Effector memory CD4-positive, alpha-beta T cell (primary cell): Measurements from ENCODE around the gene LRRTM2.

ENCODE experiments used
- DNase-seq, 3 donors: peaks; one replicate each; pipeline ENCODE4 v3.0.0-alpha.2; 2020
- H3K27ac ChIP-seq: 2 replicates; pipeline ENCODE4 v1.7.0; 2013; ENCODE audit warnings: mild to moderate bottlenecking, low read length, moderate library complexity; ENCODE audit not compliant: insufficient read depth, poor library complexity, severe bottlenecking
- H3K27me3 ChIP-seq: replicated peaks from 2 replicates; pipeline ENCODE4 v1.7.0; 2013; ENCODE audit warnings: mild to moderate bottlenecking, low read length; ENCODE audit not compliant: insufficient read depth, control insufficient read depth, poor library complexity, severe bottlenecking
- H3K36me3 ChIP-seq: 2 replicates; pipeline ENCODE4 v1.7.0; 2013; ENCODE audit warnings: mild to moderate bottlenecking, low read length, moderate library complexity; ENCODE audit not compliant: control insufficient read depth, insufficient read depth
- H3K4me1 ChIP-seq: 2 replicates; pipeline ENCODE4 v1.7.0; 2013; ENCODE audit warnings: low read length, mild to moderate bottlenecking; ENCODE audit not compliant: control insufficient read depth, insufficient read depth, poor library complexity, severe bottlenecking
- H3K4me3 ChIP-seq: 2 replicates; pipeline ENCODE4 v1.7.0; 2013; ENCODE audit warnings: low read length, low read depth, mild to moderate bottlenecking; ENCODE audit not compliant: insufficient read depth, poor library complexity, severe bottlenecking
- H3K9me3 ChIP-seq: 2 replicates; pipeline ENCODE4 v1.7.0; 2013; ENCODE audit warnings: mild to moderate bottlenecking, low read length, moderate library complexity; ENCODE audit not compliant: control insufficient read depth

Gene LRRTM2

DNA sequence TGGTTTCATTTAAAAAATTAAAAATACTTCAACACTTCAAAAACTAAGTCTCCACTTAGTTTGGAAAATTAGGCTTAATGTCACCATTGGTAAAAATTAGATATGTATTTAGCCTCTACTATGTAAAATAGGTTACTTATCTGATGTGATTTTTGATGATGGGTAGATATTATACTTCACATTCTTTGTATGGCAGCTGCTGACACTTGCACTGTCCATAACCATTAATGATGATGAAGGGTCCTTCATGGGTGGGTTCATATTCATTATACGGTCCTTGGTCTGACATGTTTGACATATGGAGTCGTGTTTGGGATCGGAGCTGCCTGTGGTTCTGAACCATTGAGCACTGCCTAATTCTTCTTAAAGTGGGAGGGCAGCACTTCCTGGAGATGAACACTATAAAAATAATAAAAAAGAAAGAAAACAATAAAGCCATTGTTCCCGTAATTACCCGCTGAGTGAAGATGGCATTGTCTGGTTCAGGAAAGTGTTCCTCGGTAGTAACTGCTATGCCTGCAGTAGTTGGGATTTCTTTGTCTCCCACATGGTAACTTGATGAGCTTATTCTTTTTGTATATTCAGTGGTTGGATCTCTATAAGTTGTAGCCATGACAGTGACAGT is 2.2 kb downstream of the LRRTM2 start:
- DNase-seq, result no peak
- Histone ChIP-seq H3K36me3 (no peaks in the 10 kb centered on the region), H3K4me3 (no peak overlapping the region), H3K27ac (no peak overlapping the region), H3K9me3 (no peaks in the 10 kb centered on the region), H3K4me1 (no peaks in the 10 kb centered on the region), H3K27me3 (no peaks in the 10 kb centered on the region)

DNA sequence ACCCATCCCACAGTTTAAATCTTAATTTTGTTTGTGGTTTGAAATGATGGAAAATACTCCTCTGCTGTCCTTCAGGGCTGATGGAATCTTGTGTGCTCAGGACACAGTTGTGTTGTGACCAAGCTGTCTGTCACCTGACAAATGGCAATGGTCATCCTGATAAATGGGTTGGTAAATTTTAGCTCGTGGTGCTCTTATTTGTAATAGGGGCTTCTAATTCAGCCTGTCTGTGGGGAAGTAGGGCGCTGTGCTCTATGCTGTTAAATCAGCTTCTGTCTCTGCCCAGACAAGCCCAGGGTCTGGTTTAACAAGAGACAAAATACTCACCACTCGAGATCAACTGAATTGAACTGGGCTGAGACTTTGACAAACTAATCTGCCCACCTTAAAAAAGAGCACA is 4.5 kb downstream of the LRRTM2 start:
- Histone ChIP-seq H3K4me1 (no peaks in the 10 kb centered on the region), H3K4me3 (no peak overlapping the region), H3K27me3 (no peaks in the 10 kb centered on the region), H3K9me3 (no peaks in the 10 kb centered on the region), H3K27ac (no peak overlapping the region), H3K36me3 (no peaks in the 10 kb centered on the region)
- no peak for DNase-seq

DNA sequence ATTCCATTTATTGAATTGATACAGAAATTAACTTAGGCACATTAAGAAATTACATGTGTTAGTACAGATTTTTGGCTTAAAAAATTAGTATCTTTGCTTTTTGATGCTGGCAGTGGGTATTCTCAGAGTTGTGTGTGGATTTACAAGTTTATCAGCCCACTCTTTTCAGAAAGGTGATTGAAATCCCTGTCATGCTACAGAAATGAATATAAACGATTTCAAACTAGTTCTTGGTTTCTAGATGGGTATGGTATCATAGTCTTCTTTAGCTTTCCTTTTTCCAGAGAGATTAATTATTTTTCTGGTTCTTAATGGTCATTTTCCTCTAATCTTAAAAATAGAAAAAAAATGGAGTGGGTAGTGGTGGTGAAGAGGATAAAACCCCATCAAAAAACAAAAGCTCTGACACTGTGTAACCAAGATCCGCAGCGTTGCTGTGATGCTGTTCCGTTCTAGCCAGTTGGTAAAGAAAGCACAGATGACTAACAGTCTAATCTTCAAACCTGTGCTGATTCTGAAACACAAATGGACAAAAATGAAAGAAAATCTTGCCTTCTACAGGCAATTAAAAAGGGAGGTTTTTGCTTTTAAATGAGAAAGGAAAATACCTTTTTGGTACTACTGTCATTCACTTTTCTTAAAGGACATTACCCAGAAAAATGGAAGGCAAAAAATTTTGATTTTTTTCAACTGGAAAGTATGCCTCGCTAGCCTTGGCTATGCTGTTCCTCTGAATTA is 5.2 kb downstream of the LRRTM2 start:
- no peaks in the 10 kb centered on the region for H3K9me3 ChIP-seq

DNA sequence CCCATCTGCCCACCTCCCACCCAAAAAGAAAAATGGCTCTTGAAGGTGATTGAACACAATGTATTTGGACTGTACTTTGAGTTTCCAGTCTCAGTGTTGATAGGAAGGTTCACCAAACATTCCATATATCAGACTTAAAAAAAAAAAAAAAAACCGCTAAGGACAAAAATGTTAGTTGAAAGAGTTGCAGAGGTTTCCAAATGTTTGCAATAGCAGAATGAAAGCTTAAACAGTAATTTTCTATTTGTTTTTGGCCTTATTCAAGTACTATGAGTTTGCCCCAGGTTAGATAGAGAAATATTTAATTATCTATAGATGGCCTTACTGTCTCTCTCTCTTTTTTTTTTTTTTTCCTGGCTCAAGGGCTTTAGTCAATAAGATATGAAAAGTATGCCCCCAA is 6.1 kb downstream of the LRRTM2 start:
- Histone ChIP-seq H3K27me3 (no peaks in the 10 kb centered on the region), H3K27ac (no peak overlapping the region), H3K4me1 (no peaks in the 10 kb centered on the region), H3K4me3 (no peak overlapping the region), H3K36me3 (no peaks in the 10 kb centered on the region), H3K9me3 (no peaks in the 10 kb centered on the region)
- no peak for DNase-seq

More for the DNA sequence above, 5.2 kb downstream of the LRRTM2 start:
- Histone ChIP-seq H3K36me3 (no peaks in the 10 kb centered on the region), H3K27ac (no peak overlapping the region), H3K4me1 (no peaks in the 10 kb centered on the region), H3K4me3 (no peak overlapping the region), H3K27me3 (no peaks in the 10 kb centered on the region)
- no peak for DNase-seq

DNA sequence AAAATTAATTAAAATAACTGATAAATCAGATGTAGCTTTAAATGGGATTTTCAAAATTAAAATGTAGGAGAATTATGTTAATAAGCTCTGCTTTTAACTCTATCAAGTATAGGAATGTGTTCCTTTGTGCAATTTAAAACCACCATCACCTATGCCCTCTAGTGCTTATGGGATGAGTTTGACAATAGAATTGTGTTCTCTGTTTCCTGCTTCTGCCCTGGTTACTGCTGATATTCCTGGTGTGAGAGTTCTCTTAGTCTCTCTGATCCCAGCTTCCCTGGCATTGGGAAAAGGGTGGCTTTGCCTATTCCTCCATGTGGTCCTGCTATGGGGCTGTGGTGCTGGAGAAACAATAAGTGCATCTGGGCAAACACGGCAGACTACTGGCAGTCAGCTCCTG is 8.1 kb downstream of the LRRTM2 start:
- H3K27me3 ChIP-seq, result no peaks in the 10 kb centered on the region
- H3K4me3 ChIP-seq, result no peak overlapping the region
- H3K36me3 ChIP-seq, result no peaks in the 10 kb centered on the region
- no peak overlapping the region for H3K27ac ChIP-seq
- no peaks in the 10 kb centered on the region for H3K4me1 ChIP-seq
- DNase-seq, result no peak
- peaks cover 7% of the 10 kb centered on the region for H3K9me3 ChIP-seq

DNA sequence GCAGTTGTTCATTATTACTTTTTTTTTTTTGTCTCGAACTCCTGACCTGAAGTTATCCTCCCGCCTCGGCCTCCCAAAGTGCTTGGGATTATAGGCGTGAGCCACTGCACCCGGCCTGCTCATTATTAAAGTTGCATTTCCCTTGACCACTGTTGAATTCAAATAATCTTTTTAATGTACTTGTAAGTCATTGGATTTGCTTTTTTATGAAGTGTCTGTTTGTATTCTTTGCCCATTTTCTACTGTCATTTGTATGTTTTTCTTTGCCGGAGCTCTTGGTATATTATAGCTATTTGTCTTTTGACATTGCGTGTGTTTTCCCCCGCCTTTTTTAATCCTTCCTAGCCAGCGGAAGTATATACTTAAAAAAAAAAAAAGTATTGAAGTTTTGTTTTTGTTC is 22.0 kb downstream of the LRRTM2 start:
- no peaks in the 10 kb centered on the region for H3K27me3 ChIP-seq
- no peak overlapping the region for H3K4me3 ChIP-seq
- no peak overlapping the region for H3K27ac ChIP-seq
- no peaks in the 10 kb centered on the region for H3K9me3 ChIP-seq
- no peaks in the 10 kb centered on the region for H3K4me1 ChIP-seq
- DNase-seq, result no peak
- no peaks in the 10 kb centered on the region for H3K36me3 ChIP-seq

DNA sequence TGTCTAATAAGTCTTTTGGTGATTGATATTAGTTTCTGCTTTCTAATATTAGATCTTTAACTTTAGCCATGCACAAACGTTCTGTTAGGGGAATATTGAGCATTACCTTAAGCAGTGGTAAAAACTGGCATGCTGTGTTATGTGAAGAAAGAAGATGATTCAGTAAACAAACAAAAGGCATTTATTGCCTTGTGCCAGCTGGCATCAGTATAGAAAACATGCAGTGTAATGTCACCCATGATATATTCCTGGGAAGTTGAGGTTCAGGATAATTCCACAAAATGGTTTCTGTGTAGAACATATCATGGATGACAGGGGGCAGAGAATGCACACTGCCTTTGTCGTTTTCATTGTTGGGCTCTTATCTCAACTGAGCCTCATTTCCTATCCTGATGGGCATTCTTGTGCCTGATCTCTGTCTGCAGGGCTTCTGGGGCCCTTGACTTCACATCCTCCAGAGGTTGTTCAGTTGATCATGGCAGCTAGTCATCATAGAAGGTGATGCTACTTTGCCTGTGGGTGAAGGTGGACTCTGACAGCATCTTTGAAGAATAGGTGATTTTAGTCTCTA is 24.2 kb downstream of the LRRTM2 start:
- Histone ChIP-seq H3K4me1 (no peaks in the 10 kb centered on the region), H3K36me3 (no peaks in the 10 kb centered on the region), H3K4me3 (no peak overlapping the region), H3K27ac (no peak overlapping the region), H3K27me3 (no peaks in the 10 kb centered on the region), H3K9me3 (no peaks in the 10 kb centered on the region)
- no peak for DNase-seq

DNA sequence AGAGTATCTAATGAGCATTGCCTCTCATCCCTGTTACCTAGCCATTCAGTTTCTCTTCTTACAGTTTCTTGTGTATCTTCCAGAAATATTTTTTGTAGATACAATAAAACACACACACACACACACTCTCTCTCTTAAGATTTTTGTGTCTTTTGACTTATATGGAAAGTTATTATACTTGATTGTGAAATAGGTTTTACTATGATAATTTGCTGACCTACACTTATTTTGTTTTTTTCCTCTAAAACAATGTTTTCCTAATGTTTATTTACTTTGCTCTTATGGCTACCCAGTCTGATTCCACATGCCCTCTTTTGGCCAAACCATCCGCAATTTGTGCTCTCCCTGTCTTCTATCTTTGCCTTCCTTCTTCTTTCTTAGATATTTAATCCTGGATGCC is 25.3 kb downstream of the LRRTM2 start:
- Histone ChIP-seq H3K9me3 (no peaks in the 10 kb centered on the region), H3K36me3 (no peaks in the 10 kb centered on the region), H3K27me3 (no peaks in the 10 kb centered on the region), H3K27ac (no peak overlapping the region), H3K4me1 (no peaks in the 10 kb centered on the region), H3K4me3 (no peak overlapping the region)
- no peak for DNase-seq

DNA sequence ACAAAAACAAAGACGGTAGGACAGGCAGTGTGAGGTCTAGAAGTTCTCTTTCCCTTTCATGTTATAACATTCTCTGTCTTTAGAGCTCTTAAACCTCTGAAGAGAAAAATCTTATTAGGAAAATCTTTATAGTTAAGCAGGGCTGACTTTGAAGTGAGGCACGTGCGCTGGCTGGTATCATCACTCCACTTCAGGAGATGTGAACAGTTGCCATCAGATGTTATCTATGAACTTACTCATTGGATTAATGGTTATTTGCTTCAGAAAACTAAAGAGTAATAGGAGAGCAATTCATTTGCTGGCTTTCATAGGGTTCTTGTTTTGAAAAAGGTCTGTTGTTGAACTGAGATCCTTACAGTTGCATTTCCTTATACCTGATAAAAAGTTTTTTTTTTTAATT is 25.7 kb downstream of the LRRTM2 start:
- Histone ChIP-seq H3K4me3 (no peak overlapping the region), H3K36me3 (no peaks in the 10 kb centered on the region), H3K4me1 (no peaks in the 10 kb centered on the region), H3K27me3 (no peaks in the 10 kb centered on the region), H3K9me3 (no peaks in the 10 kb centered on the region), H3K27ac (no peak overlapping the region)
- no peak for DNase-seq

DNA sequence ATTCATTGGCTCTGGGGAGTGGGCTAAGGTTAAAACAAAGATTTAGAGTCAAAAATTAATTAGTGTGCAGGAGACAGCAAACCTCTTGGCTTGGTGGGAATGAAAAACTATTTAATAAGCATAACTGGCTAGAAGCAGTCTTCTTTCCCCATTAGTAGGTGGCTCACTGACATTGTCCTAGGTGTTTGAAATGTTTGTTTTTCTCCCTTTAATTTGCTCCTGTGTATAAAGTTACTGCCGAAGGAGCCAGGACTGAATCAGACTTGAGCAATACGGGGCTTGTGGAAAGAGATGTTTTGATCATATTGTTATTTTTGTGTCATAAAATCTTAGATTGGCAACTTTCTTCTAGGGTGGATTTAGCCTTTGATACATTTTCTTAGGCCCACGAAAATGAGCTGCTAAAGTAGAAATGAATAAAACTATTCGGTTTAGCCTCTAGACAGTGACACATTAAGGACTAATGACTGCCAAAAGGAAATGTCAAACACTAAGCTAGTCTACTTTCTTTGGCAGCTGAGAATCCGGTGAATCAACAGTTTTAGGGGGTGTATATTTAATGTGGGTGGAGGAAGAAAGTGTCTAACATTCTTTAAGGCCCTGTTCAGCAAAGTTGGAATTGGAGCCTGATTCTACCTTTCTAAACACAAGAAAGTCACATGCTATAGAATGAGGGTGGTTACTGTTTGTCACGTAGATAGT is 30.2 kb downstream of the LRRTM2 start:
- no peaks in the 10 kb centered on the region for H3K9me3 ChIP-seq
- no peak for DNase-seq
- no peak overlapping the region for H3K27ac ChIP-seq
- no peaks in the 10 kb centered on the region for H3K4me1 ChIP-seq
- H3K27me3 ChIP-seq, result no peaks in the 10 kb centered on the region
- H3K4me3 ChIP-seq, result no peak overlapping the region
- H3K36me3 ChIP-seq, result no peaks in the 10 kb centered on the region
